Measurements from ENCODE around the gene LASP1NB.

Gene LASP1NB

GRCh38 chr17:38882870-38883269 lies 42.5 kb upstream of the LASP1NB start:
- no peak for DNase-seq (ENCODE audit: low read depth, low spot score)
- H3K27ac ChIP-seq (ENCODE audit: low read depth, low read length) = peak overlapping the region; percentile 11
- H3K4me3 ChIP-seq (ENCODE audit: low read depth, low read length) = no peak overlapping the region
- H3K9me3 ChIP-seq (ENCODE audit: control insufficient read depth, insufficient read depth, low read length) = no peaks in the 10 kb centered on the region
- ChIA-PET POLR2A (interaction anchor here (2.0 kb wide), 1 partner anchor 13 kb away, joined by 8 read pairs; the partner anchor contains the start of gene LASP1), CTCF (no interaction called here)
- TF ChIP-seq CTCF (IDR thresholded peaks at IDR 0.05; ENCODE audit: low read depth, low read length) = no peak
- H3K27me3 ChIP-seq (ENCODE audit: control insufficient read depth, insufficient read depth, low read length) = no peaks in the 10 kb centered on the region

GRCh38 chr17:38883592-38884526 lies 41.6 kb upstream of the LASP1NB start:
- no peaks in the 10 kb centered on the region for H3K9me3 ChIP-seq (ENCODE audit: control insufficient read depth, insufficient read depth, low read length)
- CTCF ChIA-PET = no interaction called here
- no peak for DNase-seq (ENCODE audit: low read depth, low spot score)
- H3K27me3 ChIP-seq (ENCODE audit: control insufficient read depth, insufficient read depth, low read length) = no peaks in the 10 kb centered on the region
- peak; percentile 22; the same call in 1 of the 2 replicates for TF ChIP-seq CTCF (IDR thresholded peaks at IDR 0.05; ENCODE audit: low read depth, low read length)
- H3K4me3 ChIP-seq (ENCODE audit: low read depth, low read length) = no peak overlapping the region; the same call in 1 of the 2 replicates
- POLR2A ChIA-PET = interaction anchor here (0.7 kb wide), 1 partner anchor 11 kb away, joined by 3 read pairs; no protein-coding TSS in a partner anchor
- peak overlapping the region; percentile 31 for H3K27ac ChIP-seq (ENCODE audit: low read depth, low read length)

GRCh38 chr17:38885044-38885727 lies 40.2 kb upstream of the LASP1NB start:
- TF ChIP-seq CTCF (IDR thresholded peaks at IDR 0.05; ENCODE audit: low read depth, low read length) = no peak
- no peak for DNase-seq (ENCODE audit: low read depth, low spot score)
- no peaks in the 10 kb centered on the region for H3K9me3 ChIP-seq (ENCODE audit: control insufficient read depth, insufficient read depth, low read length)
- peak overlapping the region; percentile 11 for H3K27ac ChIP-seq (ENCODE audit: low read depth, low read length)
- ChIA-PET CTCF (interaction anchor here (0.7 to 1.1 kb wide), 2 partner anchors 15 to 168 kb away, joined by 3 to 5 read pairs; partner anchors contain the start of gene LASP1), POLR2A (interaction anchor here (1.9 kb wide), 1 partner anchor 16 kb away, joined by 15 read pairs; the partner anchor contains the start of gene LASP1)
- H3K4me3 ChIP-seq (ENCODE audit: low read depth, low read length) = no peak overlapping the region
- H3K27me3 ChIP-seq (ENCODE audit: control insufficient read depth, insufficient read depth, low read length) = no peaks in the 10 kb centered on the region

- POLR2A ChIA-PET = interaction anchor here (1.9 kb wide), 1 partner anchor 17 kb away, joined by 15 read pairs; the partner anchor contains the start of gene LASP1
- Histone ChIP-seq H3K27me3 (ENCODE audit: control insufficient read depth, insufficient read depth, low read length) (no peaks in the 10 kb centered on the region), H3K9me3 (ENCODE audit: control insufficient read depth, insufficient read depth, low read length) (no peaks in the 10 kb centered on the region), H3K4me3 (ENCODE audit: low read depth, low read length) (no peak overlapping the region), H3K27ac (ENCODE audit: low read depth, low read length) (peak overlapping the region; percentile 11)
- no peak for TF ChIP-seq CTCF (IDR thresholded peaks at IDR 0.05; ENCODE audit: low read depth, low read length)
- CTCF ChIA-PET = interaction anchor here (1.1 to 1.3 kb wide), 2 partner anchors 16 to 97 kb away, joined by 3 read pairs; partner anchors contain the start of gene LASP1
- no peak for DNase-seq (ENCODE audit: low read depth, low spot score)
These were observed 39.4 kb upstream of the LASP1NB start for GRCh38 chr17:38885728-38886642.

All from AG04450 (cell line).